H9 (cell line): ENCODE data around the gene TJP2. TPM values are rescaled to one million over a fixed set of nuclear protein-coding genes. Genes with fewer than 3 reads are reported as not detected.

Experiments
- DNase-seq: peaks from one replicate; pipeline ENCODE4 v3.0.0-alpha.2; 2017
- H2AFZ ChIP-seq: one replicate; pipeline ENCODE4 v1.6.1; 2013; ENCODE audit warnings: mild to moderate bottlenecking, low read length, control low read depth, moderate library complexity
- H2AK5ac ChIP-seq: 2 replicates; pipeline ENCODE4 v1.6.1; 2013; ENCODE audit warnings: low read length, control low read depth, mixed read lengths; ENCODE audit not compliant: insufficient read length
- H2BK120ac ChIP-seq: one replicate; pipeline ENCODE4 v1.6.1; 2013; ENCODE audit warnings: low read depth, mild to moderate bottlenecking, low read length, control low read depth, inconsistent platforms; ENCODE audit not compliant: poor library complexity, severe bottlenecking
- H2BK12ac ChIP-seq: 2 replicates; pipeline ENCODE4 v1.6.1; 2013; ENCODE audit warnings: low read length, control low read depth, mixed read lengths, low read depth; ENCODE audit not compliant: insufficient read length
- H2BK15ac ChIP-seq: 2 replicates; pipeline ENCODE4 v1.6.1; 2013; ENCODE audit warnings: low read depth, low read length, control low read depth
- H2BK20ac ChIP-seq: one replicate; pipeline ENCODE4 v1.6.1; 2013; ENCODE audit warnings: low read depth, mild to moderate bottlenecking, low read length, control low read depth, inconsistent platforms; ENCODE audit not compliant: poor library complexity, severe bottlenecking
- H2BK5ac ChIP-seq: 2 replicates; pipeline ENCODE4 v1.6.1; 2013; ENCODE audit warnings: low read length, control low read depth, mixed read lengths; ENCODE audit not compliant: insufficient read length
- H3K14ac ChIP-seq: 2 replicates; pipeline ENCODE4 v1.6.1; 2013; ENCODE audit warnings: low read length, control low read depth; ENCODE audit not compliant: insufficient read depth
- H3K18ac ChIP-seq: 2 replicates; pipeline ENCODE4 v1.6.1; 2013; ENCODE audit warnings: low read depth, mild to moderate bottlenecking, mixed read lengths, low read length, control low read depth; ENCODE audit not compliant: insufficient read length
- H3K23ac ChIP-seq: 2 replicates; pipeline ENCODE4 v1.6.1; 2013; ENCODE audit warnings: low read length, control low read depth, mixed read lengths, low read depth; ENCODE audit not compliant: insufficient read length
- H3K23me2 ChIP-seq: 2 replicates; pipeline ENCODE4 v1.6.1; 2013; ENCODE audit warnings: low read depth, mild to moderate bottlenecking, mixed read lengths, low read length, control low read depth; ENCODE audit not compliant: insufficient read length, poor library complexity, severe bottlenecking
- H3K27ac ChIP-seq: 2 replicates; pipeline ENCODE4 v1.5.1; 2013; ENCODE audit warnings: low read length, control low read depth, mixed read lengths, low read depth; ENCODE audit not compliant: insufficient read length
- H3K27me3 ChIP-seq: 2 replicates; pipeline ENCODE4 v1.6.1; 2013; ENCODE audit warnings: low read length, control low read depth, inconsistent platforms; ENCODE audit not compliant: insufficient read depth
- H3K4ac ChIP-seq: 2 replicates; pipeline ENCODE4 v1.6.1; 2013; ENCODE audit warnings: low read depth, mild to moderate bottlenecking, control low read depth, inconsistent platforms, low read length, moderate library complexity
- H3K4me1 ChIP-seq: 2 replicates; pipeline ENCODE4 v1.6.1; 2013; ENCODE audit warnings: low read length, control low read depth, inconsistent platforms; ENCODE audit not compliant: insufficient read depth
- H3K4me2 ChIP-seq: 2 replicates; pipeline ENCODE4 v1.6.1; 2013; ENCODE audit warnings: low read length, control low read depth, mixed read lengths; ENCODE audit not compliant: insufficient read length, insufficient read depth
- H3K56ac ChIP-seq: 2 replicates; pipeline ENCODE4 v1.6.1; 2013; ENCODE audit warnings: low read depth, mild to moderate bottlenecking, mixed read lengths, low read length, control low read depth; ENCODE audit not compliant: insufficient read length
- H3K79me1 ChIP-seq: 2 replicates; pipeline ENCODE4 v1.6.1; 2013; ENCODE audit warnings: low read depth, mild to moderate bottlenecking, moderate library complexity, low read length, control low read depth, inconsistent platforms; ENCODE audit not compliant: insufficient read depth, poor library complexity, severe bottlenecking
- H3K79me2 ChIP-seq: 2 replicates; pipeline ENCODE4 v1.6.1; 2013; ENCODE audit warnings: low read length, control low read depth, inconsistent platforms; ENCODE audit not compliant: insufficient read depth
- H3K9ac ChIP-seq: 2 replicates; pipeline ENCODE4 v1.6.1; 2013; ENCODE audit warnings: low read length, control low read depth, mixed read lengths; ENCODE audit not compliant: insufficient read length; ENCODE audit errors: extremely low read depth
- H3K9me3 ChIP-seq: one replicate; pipeline ENCODE4 v1.6.1; 2013; ENCODE audit warnings: low read depth, low read length, inconsistent platforms; ENCODE audit not compliant: control insufficient read depth
- H3T11ph ChIP-seq: one replicate; pipeline ENCODE4 v1.6.1; 2013; ENCODE audit warnings: mild to moderate bottlenecking, low read length, control low read depth, inconsistent platforms
- H4K20me1 ChIP-seq: one replicate; pipeline ENCODE4 v1.6.1; 2013; ENCODE audit not compliant: control insufficient read depth, insufficient read length, insufficient read depth
- H4K5ac ChIP-seq: 2 replicates; pipeline ENCODE4 v1.6.1; 2013; ENCODE audit warnings: low read depth, mild to moderate bottlenecking, mixed read lengths, low read length, control low read depth; ENCODE audit not compliant: insufficient read length
- H4K8ac ChIP-seq: replicated peaks from 2 replicates; pipeline ENCODE4 v1.6.1; 2013; ENCODE audit warnings: low read length, control low read depth, mixed read lengths, low read depth; ENCODE audit not compliant: insufficient read length
- H4K91ac ChIP-seq: 2 replicates; pipeline ENCODE4 v1.6.1; 2013; ENCODE audit warnings: low read depth, mild to moderate bottlenecking, moderate library complexity, mixed read lengths, low read length, control low read depth; ENCODE audit not compliant: insufficient read length
- H3K27ac Mint-ChIP-seq, 3 experiments: 2 replicates in 2 of 3; 3 replicates in 1 of 3; pipeline ENCODE4 v1.8.0; 2020 to 2021; ENCODE audit warnings: mixed read lengths in 3 of 3, mild to moderate bottlenecking in 1 of 3, moderate library complexity in 1 of 3
- H3K27me3 Mint-ChIP-seq: 2 replicates; pipeline ENCODE4 v1.8.0; 2021; ENCODE audit warnings: low read depth, mild to moderate bottlenecking, moderate library complexity, mixed read lengths
- H3K36me3 Mint-ChIP-seq, 3 experiments: 2 replicates in 2 of 3; 3 replicates in 1 of 3; pipeline ENCODE4 v1.8.0; 2020 to 2021; ENCODE audit warnings: low read depth in 3 of 3, mixed read lengths in 3 of 3; ENCODE audit not compliant: insufficient read depth in 1 of 3
- H3K4me1 Mint-ChIP-seq, 2 experiments: 2 replicates each; pipeline ENCODE4 v1.8.0; 2020; ENCODE audit warnings: mixed read lengths in 2 of 2
- H3K4me3 Mint-ChIP-seq, 2 experiments: 2 replicates in 1 of 2; 3 replicates in 1 of 2; pipeline ENCODE4 v1.8.0; 2020 to 2021; ENCODE audit warnings: mild to moderate bottlenecking in 2 of 2, mixed read lengths in 2 of 2, moderate library complexity in 1 of 2
- H3K9me3 Mint-ChIP-seq, 2 experiments: 2 replicates in 1 of 2; 3 replicates in 1 of 2; pipeline ENCODE4 v1.8.0; 2020; ENCODE audit warnings: mild to moderate bottlenecking in 2 of 2, mixed read lengths in 2 of 2, moderate library complexity in 1 of 2
- WGBS: extraction: QIAGEN DNeasy Blood & Tissue Kit; methylation state at CpG from one replicate; pipeline ENCODE4 v1.1.7; 2013; ENCODE audit warnings: missing lambda C conversion rate, low lambda C conversion rate, mixed read lengths; ENCODE audit not compliant: insufficient read length; ENCODE audit errors: extremely low coverage; 5-methylcytosine and 5-hydroxymethylcytosine counted together
- total RNA-seq: library from RNA; stranded (reverse); gene quantifications from 2 replicates; pipeline ENCODE4 v1.2.1, GENCODE V29; 2021
- TF ChIP-seq, protein P1 (sequence below): fragments of 200-600 bp; sonication (generic); conservative IDR thresholded peaks from 3 replicates; pipeline ENCODE4 v1.8.0; 2021; ENCODE audit warnings: antibody characterized with exemption, mild to moderate bottlenecking

Gene TJP2
- total RNA-seq, 1 experiment from 2014 or later: 130 TPM

DNA sequence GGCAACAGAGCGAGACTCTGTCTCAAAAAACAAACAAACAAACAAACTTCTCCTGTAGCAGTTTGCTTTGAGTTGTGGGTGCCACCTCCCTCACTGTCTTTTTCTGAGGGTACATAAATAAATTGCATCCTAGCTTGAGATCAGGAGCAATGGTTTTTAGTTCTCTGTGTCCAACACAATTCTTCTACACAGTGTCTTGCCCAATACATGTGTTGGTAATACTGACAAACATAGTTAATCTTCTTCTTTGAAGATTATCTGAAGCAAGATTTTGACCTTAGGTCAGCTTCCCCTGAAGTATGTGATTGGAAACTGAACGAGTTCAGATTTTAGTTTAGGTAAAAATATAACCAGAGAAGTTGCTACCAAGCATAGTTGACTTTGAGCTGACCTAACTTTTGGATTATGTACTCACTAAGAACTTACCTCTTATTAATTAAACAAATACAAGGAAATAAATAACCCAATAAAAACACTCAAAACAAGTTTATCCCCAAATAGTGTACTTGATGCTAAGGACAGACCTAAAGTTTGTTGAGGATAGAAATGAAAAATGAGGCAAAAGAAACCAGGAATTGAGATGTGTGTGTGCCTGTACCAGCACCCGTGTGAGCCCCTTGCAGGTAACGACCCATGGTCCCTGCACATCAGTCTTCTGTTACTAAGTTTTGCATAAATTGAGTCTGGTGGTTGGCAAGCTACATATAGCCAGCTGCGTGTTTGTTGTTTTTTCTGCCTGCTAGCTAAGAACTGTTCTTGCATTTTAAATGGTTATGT lies 16.2 kb downstream of the TJP2 start:
- Histone ChIP-seq H3K23me2 (no peaks in the 10 kb centered on the region), H2BK5ac (no peak overlapping the region), H2AK5ac (no peak overlapping the region), H2BK15ac (no peak overlapping the region), H3K4me2 (no peak overlapping the region), H2BK12ac (no peak overlapping the region), H4K91ac (no peak overlapping the region), H3K9ac (no peak overlapping the region), H4K5ac (no peak overlapping the region), H3K14ac (no peak overlapping the region), H3K4ac (no peak overlapping the region), H3K79me1 (peaks cover 4% of the 10 kb centered on the region), H3T11ph (no peak overlapping the region), H3K23ac (no peak overlapping the region), H4K20me1 (no peaks in the 10 kb centered on the region), H3K4me1 (peaks cover 3% of the 10 kb centered on the region; the same call in 1 of the 2 replicates), H2AFZ (no peak overlapping the region), H4K8ac (no peak overlapping the region), H3K27ac (no peak overlapping the region), H2BK120ac (no peak overlapping the region), H2BK20ac (no peak overlapping the region), H3K79me2 (peaks cover 9% of the 10 kb centered on the region; the same call in 1 of the 2 replicates), H3K56ac (no peak overlapping the region), H3K27me3 (no peaks in the 10 kb centered on the region), H3K18ac (no peak overlapping the region), H3K9me3 (no peaks in the 10 kb centered on the region)
- Mint-ChIP-seq H3K27me3 (no peaks in the 10 kb centered on the region), H3K4me3 (no peak overlapping the region), H3K4me1 (peaks cover 18 to 29% of the 10 kb centered on the region in 2 experiments), H3K9me3 (no peaks in the 10 kb centered on the region), H3K36me3 (no peaks in the 10 kb centered on the region), H3K27ac (no peak overlapping the region; a peak in 1 of 7 replicates)
- DNase-seq: no peak
- TF ChIP-seq, protein P1, sequence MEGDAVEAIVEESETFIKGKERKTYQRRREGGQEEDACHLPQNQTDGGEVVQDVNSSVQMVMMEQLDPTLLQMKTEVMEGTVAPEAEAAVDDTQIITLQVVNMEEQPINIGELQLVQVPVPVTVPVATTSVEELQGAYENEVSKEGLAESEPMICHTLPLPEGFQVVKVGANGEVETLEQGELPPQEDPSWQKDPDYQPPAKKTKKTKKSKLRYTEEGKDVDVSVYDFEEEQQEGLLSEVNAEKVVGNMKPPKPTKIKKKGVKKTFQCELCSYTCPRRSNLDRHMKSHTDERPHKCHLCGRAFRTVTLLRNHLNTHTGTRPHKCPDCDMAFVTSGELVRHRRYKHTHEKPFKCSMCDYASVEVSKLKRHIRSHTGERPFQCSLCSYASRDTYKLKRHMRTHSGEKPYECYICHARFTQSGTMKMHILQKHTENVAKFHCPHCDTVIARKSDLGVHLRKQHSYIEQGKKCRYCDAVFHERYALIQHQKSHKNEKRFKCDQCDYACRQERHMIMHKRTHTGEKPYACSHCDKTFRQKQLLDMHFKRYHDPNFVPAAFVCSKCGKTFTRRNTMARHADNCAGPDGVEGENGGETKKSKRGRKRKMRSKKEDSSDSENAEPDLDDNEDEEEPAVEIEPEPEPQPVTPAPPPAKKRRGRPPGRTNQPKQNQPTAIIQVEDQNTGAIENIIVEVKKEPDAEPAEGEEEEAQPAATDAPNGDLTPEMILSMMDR: no peak
- no CpG with 5 or more reads among the region's 5 CpGs for WGBS
